Left lung (tissue), 10 donors: ENCODE measurements around the gene KIRREL3. TPM values are rescaled to one million over a fixed set of nuclear protein-coding genes. Genes with fewer than 3 reads are reported as not detected.

Experiments used
- ATAC-seq: fragments of 200-7000 bp; cut with Tn5 transposase; one replicate; pipeline ENCODE4 v1.9.1; 2020; ENCODE audit warnings: moderate library complexity
- DNase-seq, 4 donors: peaks; one replicate each; pipeline ENCODE4 v3.0.0-alpha.2; 2013 to 2020
- H3K27ac ChIP-seq, 2 donors: fragments of 200-600 bp; sonication (generic) in 1 of 2; one replicate each; pipeline versions ENCODE4 v1.5.0 to v1.8.0; 2020 to 2021
- H3K27me3 ChIP-seq, 2 donors: fragments of 200-600 bp; sonication (generic) in 1 of 2; one replicate each; pipeline versions ENCODE4 v1.5.0 to v1.8.0; 2020 to 2021
- H3K36me3 ChIP-seq, 2 donors: fragments of 200-600 bp; sonication (generic) in 1 of 2; one replicate each; pipeline versions ENCODE4 v1.5.0 to v1.8.0; 2020 to 2021
- H3K4me1 ChIP-seq, 2 donors: fragments of 200-600 bp; one replicate each; pipeline ENCODE4 v1.8.0; 2021
- H3K4me3 ChIP-seq, 2 donors: fragments of 200-600 bp; sonication (generic) in 1 of 2; one replicate each; pipeline versions ENCODE4 v1.5.0 to v1.8.0; 2020 to 2021; ENCODE audit warnings: mild to moderate bottlenecking in 1 of 2
- H3K9me3 ChIP-seq, 2 donors: fragments of 200-600 bp; sonication (generic) in 1 of 2; one replicate each; pipeline versions ENCODE4 v1.5.0 to v1.8.0; 2020 to 2021
- intact Hi-C, 2 donors: fragments of 100-400 bp; cut with DNase I; formaldehyde crosslinking; loops; one replicate each; pipeline versions ENCODE4 v1.11.2 to v1.14.2; 2022
- polyA plus RNA-seq, 6 donors: library from polyadenylated mRNA; unstranded; fragments of 120-200 nt; gene quantifications; one replicate each; pipeline ENCODE4 v1.2.1, GENCODE V29; 2013; ENCODE audit not compliant: insufficient read length in 6 of 6
- total RNA-seq, 2 donors: library from RNA; stranded (reverse); fragmentation: NEBNext Ultra II Directional; extraction: Animal tissue kit (Norgen Biotek cat#: 25700); gene quantifications; one replicate each; pipeline ENCODE4 v1.2.1, GENCODE V29; 2021
- TF ChIP-seq, protein P1 (sequence below), 2 donors: fragments of 200-600 bp; sonication (generic) in 1 of 2; IDR thresholded peaks; one replicate each; pipeline versions ENCODE4 v1.5.0 to v1.8.0; 2021; ENCODE audit warnings: antibody characterized with exemption in 2 of 2
- donor health status: DM: no; HTN: yes; CAD: no.
- donor health status: DM: no; HTN: no; CAD: no.

KIRREL3 gene
- total and polyA plus RNA-seq, 8 donors = 1.6 to 2.5 (median 2.0) TPM; not detected in 2

DNA sequence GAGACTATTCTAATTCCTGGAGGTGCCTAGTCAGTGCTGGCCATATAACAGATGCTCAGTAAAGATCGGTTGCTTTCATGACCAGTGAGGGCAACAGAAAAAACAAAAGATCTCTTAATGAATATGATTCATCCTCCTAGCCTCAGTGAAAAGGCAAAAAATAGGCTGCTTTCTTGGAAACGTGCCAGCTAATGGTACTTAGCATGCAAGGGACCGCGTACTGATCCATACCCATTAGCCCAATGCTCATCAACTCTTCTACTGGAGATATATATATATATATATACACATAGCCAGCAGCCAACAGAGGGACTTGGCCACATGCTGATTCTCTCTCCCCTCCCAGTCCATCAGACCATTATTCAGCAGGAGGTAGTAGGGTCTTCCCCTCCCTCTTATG lies 320.4 kb downstream of the KIRREL3 start:
- TF ChIP-seq, protein P1, sequence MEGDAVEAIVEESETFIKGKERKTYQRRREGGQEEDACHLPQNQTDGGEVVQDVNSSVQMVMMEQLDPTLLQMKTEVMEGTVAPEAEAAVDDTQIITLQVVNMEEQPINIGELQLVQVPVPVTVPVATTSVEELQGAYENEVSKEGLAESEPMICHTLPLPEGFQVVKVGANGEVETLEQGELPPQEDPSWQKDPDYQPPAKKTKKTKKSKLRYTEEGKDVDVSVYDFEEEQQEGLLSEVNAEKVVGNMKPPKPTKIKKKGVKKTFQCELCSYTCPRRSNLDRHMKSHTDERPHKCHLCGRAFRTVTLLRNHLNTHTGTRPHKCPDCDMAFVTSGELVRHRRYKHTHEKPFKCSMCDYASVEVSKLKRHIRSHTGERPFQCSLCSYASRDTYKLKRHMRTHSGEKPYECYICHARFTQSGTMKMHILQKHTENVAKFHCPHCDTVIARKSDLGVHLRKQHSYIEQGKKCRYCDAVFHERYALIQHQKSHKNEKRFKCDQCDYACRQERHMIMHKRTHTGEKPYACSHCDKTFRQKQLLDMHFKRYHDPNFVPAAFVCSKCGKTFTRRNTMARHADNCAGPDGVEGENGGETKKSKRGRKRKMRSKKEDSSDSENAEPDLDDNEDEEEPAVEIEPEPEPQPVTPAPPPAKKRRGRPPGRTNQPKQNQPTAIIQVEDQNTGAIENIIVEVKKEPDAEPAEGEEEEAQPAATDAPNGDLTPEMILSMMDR (IDR thresholded peaks at IDR 0.05) = no peak
- no peak for DNase-seq

DNA sequence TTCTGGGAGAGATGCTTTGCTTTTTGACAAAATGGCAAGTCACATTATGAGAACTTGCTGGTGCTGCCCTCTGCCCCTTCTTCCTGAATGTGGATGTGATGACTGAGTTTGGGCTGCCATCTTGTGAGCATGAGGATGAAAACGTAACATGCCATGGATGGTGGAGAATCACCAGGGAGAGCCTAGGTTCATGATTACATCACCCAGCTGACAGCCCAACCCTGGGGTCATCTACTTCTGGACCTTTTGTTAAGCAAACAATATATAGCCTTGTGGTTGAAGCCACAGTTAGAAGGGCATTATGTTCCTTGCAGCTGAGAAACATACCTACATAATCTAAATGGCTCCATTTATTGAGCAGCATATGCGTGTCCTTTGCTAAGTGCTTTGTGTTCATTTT lies 321.5 kb downstream of the KIRREL3 start:
- H3K4me3 ChIP-seq = no peak overlapping the region
- intact Hi-C loops = no loop called here
- no peaks in the 10 kb centered on the region for H3K36me3 ChIP-seq
- ATAC-seq = no peak
- DNase-seq = no peak
- H3K27me3 ChIP-seq = peaks cover 0 to 6% of the 10 kb centered on the region in 2 donors
- H3K27ac ChIP-seq = no peak overlapping the region
- H3K9me3 ChIP-seq = no peaks in the 10 kb centered on the region
- TF ChIP-seq, protein P1 (IDR thresholded peaks at IDR 0.05) = no peak
- H3K4me1 ChIP-seq = no peaks in the 10 kb centered on the region

More for the DNA sequence above, 320.4 kb downstream of the KIRREL3 start:
- no peak overlapping the region for H3K4me3 ChIP-seq
- no peaks in the 10 kb centered on the region for H3K9me3 ChIP-seq
- intact Hi-C loops = no loop called here
- no peaks in the 10 kb centered on the region for H3K36me3 ChIP-seq
- H3K4me1 ChIP-seq = no peaks in the 10 kb centered on the region
- peaks cover 0 to 6% of the 10 kb centered on the region in 2 donors for H3K27me3 ChIP-seq
- H3K27ac ChIP-seq = no peak overlapping the region
- ATAC-seq = no peak

DNA sequence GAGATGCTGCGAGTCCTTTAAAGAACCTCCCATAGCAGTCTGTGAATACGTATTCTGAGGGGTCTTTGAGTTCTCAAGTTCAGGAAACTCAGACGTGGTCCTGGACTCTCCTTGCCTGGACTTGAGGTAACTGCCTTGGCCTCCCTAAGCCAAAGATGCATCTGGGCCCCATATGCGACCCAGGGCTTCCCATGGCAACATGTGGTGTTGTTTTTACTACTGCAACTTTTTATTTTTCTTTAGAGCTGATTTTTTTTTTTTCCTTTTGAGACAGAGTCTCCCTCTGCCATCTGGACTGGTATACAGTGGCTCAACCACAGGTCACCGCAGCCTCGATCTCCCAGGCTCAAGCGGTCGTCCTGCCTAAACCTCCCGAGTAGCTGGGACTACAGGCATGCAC lies 324.0 kb downstream of the KIRREL3 start:
- H3K4me1 ChIP-seq = no peaks in the 10 kb centered on the region
- TF ChIP-seq, protein P1 (IDR thresholded peaks at IDR 0.05) = no peak
- H3K4me3 ChIP-seq = no peak overlapping the region
- no peak overlapping the region for H3K27ac ChIP-seq
- peaks cover 0 to 6% of the 10 kb centered on the region in 2 donors for H3K27me3 ChIP-seq
- no peaks in the 10 kb centered on the region for H3K9me3 ChIP-seq
- intact Hi-C loops = no loop called here
- DNase-seq = peak in 1 of 4 donors; percentile 28
- no peaks in the 10 kb centered on the region for H3K36me3 ChIP-seq
- ATAC-seq = no peak

DNA sequence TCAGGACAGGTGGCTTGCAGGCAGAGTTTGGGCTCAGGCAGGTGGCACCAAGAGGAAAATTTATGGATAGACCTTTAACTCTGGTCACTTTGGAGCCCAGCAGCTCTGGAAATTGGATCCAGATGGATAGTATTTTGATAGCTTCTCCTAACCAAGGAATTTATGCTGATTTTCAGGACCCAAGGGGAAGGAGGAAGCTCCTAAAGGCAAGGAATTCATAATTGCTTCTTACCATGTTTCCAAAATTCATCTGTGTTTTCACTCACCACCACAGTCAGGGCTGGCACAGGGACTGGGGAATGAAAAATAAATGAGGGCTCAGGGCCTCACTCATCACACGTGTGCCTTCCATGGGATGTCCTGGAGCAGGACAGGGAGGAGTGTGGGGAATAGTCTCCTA lies 327.3 kb downstream of the KIRREL3 start:
- no peaks in the 10 kb centered on the region for H3K9me3 ChIP-seq
- ATAC-seq (no peak), DNase-seq (no peak)
- H3K36me3 ChIP-seq = no peaks in the 10 kb centered on the region
- TF ChIP-seq, protein P1 (IDR thresholded peaks at IDR 0.05) = no peak
- intact Hi-C loops = no loop called here
- H3K27ac ChIP-seq = no peak overlapping the region
- no peak overlapping the region for H3K4me3 ChIP-seq
- H3K27me3 ChIP-seq = no peaks in the 10 kb centered on the region
- H3K4me1 ChIP-seq = no peaks in the 10 kb centered on the region

DNA sequence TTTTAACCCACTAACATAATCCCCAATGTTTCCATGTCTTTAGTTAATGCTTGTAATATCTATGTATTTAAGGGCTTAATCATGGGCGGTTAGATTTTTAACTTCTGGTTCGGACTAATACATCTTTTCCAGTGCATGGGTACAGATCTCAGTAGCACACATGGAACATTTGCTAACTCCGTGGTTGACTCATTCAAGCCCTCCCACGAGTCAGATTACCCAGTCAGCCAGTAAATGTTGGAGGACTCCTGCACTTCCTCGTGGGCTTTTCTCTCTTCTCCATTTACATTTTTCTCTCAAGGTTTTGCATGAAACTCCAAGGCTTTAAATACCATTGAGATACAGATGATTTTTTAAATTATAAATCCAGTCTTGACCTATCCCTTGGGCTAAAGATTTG lies 331.2 kb downstream of the KIRREL3 start:
- no peak overlapping the region for H3K27ac ChIP-seq
- H3K36me3 ChIP-seq = no peaks in the 10 kb centered on the region
- H3K9me3 ChIP-seq = no peaks in the 10 kb centered on the region
- intact Hi-C loops = no loop called here
- ATAC-seq (no peak), DNase-seq (no peak)
- TF ChIP-seq, protein P1 (IDR thresholded peaks at IDR 0.05) = no peak
- no peaks in the 10 kb centered on the region for H3K4me1 ChIP-seq
- peaks cover 0 to 10% of the 10 kb centered on the region in 2 donors for H3K27me3 ChIP-seq
- H3K4me3 ChIP-seq = no peak overlapping the region
